Endothelial cell (in vitro differentiated cells): ENCODE results near the gene CD52. TPM values are rescaled to one million over a fixed set of nuclear protein-coding genes. Genes with fewer than 3 reads are reported as not detected.

ENCODE experiments used
- DNase-seq: peaks from one replicate; pipeline ENCODE4 v3.0.0; 2021; ENCODE audit warnings: low spot score
- H3K27ac Mint-ChIP-seq: one replicate; pipeline ENCODE4 v1.8.0; 2021; ENCODE audit warnings: mixed read lengths, inconsistent platforms; ENCODE audit not compliant: unreplicated experiment
- H3K27me3 Mint-ChIP-seq: one replicate; pipeline ENCODE4 v1.8.0; 2021; ENCODE audit warnings: mild to moderate bottlenecking, moderate library complexity, mixed read lengths, inconsistent platforms; ENCODE audit not compliant: unreplicated experiment
- H3K36me3 Mint-ChIP-seq: one replicate; pipeline ENCODE4 v1.8.0; 2021; ENCODE audit warnings: mild to moderate bottlenecking, low read depth, mixed read lengths, inconsistent platforms; ENCODE audit not compliant: unreplicated experiment
- H3K4me1 Mint-ChIP-seq: one replicate; pipeline ENCODE4 v1.8.0; 2021; ENCODE audit warnings: mild to moderate bottlenecking, mixed read lengths, inconsistent platforms; ENCODE audit not compliant: unreplicated experiment
- H3K4me3 Mint-ChIP-seq: one replicate; pipeline ENCODE4 v1.8.0; 2021; ENCODE audit warnings: mild to moderate bottlenecking, mixed read lengths, inconsistent platforms; ENCODE audit not compliant: unreplicated experiment
- H3K9me3 Mint-ChIP-seq: one replicate; pipeline ENCODE4 v1.8.0; 2021; ENCODE audit warnings: mixed read lengths, inconsistent platforms; ENCODE audit not compliant: unreplicated experiment
- total RNA-seq: library from RNA; stranded (reverse); fragmentation: NEBNext Ultra II Directional; extraction: Animal tissue kit (Norgen Biotek cat#: 25700); gene quantifications from one replicate; pipeline ENCODE4 v1.2.1, GENCODE V29; 2021; ENCODE audit not compliant: unreplicated experiment
- TF ChIP-seq, protein P1 (sequence below): fragments of 200-600 bp; sonication (generic); IDR thresholded peaks from one replicate; pipeline ENCODE4 v1.5.0; 2021; ENCODE audit warnings: antibody characterized with exemption; ENCODE audit not compliant: unreplicated experiment

The CD52 gene
- total RNA-seq, 1 donor from 2014 or later = 21.8 TPM

- DNase-seq = no peak
- Mint-ChIP-seq H3K4me3 (no peak overlapping the region), H3K9me3 (no peaks in the 10 kb centered on the region), H3K27ac (no peak overlapping the region), H3K4me1 (peaks cover 29% of the 10 kb centered on the region), H3K36me3 (peaks cover 20% of the 10 kb centered on the region), H3K27me3 (peaks cover 12% of the 10 kb centered on the region)
- TF ChIP-seq, protein P1, sequence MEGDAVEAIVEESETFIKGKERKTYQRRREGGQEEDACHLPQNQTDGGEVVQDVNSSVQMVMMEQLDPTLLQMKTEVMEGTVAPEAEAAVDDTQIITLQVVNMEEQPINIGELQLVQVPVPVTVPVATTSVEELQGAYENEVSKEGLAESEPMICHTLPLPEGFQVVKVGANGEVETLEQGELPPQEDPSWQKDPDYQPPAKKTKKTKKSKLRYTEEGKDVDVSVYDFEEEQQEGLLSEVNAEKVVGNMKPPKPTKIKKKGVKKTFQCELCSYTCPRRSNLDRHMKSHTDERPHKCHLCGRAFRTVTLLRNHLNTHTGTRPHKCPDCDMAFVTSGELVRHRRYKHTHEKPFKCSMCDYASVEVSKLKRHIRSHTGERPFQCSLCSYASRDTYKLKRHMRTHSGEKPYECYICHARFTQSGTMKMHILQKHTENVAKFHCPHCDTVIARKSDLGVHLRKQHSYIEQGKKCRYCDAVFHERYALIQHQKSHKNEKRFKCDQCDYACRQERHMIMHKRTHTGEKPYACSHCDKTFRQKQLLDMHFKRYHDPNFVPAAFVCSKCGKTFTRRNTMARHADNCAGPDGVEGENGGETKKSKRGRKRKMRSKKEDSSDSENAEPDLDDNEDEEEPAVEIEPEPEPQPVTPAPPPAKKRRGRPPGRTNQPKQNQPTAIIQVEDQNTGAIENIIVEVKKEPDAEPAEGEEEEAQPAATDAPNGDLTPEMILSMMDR = no peak
Measured at GRCh38 chr1:26278303-26278702, 39.5 kb upstream of the CD52 start.

GRCh38 chr1:26278724-26279455 is 38.9 kb upstream of the CD52 start:
- TF ChIP-seq, protein P1 = no peak
- peaks cover 29% of the 10 kb centered on the region for H3K4me1 Mint-ChIP-seq
- no peak for DNase-seq
- no peak overlapping the region for H3K27ac Mint-ChIP-seq
- peaks cover 15% of the 10 kb centered on the region for H3K27me3 Mint-ChIP-seq
- H3K36me3 Mint-ChIP-seq = peaks cover 22% of the 10 kb centered on the region
- peak overlapping the region; percentile 93 for H3K4me3 Mint-ChIP-seq
- H3K9me3 Mint-ChIP-seq = no peaks in the 10 kb centered on the region

GRCh38 chr1:26279456-26280332 is 38.1 kb upstream of the CD52 start, which contains the start of gene SH3BGRL3:
SH3BGRL3 (plus strand) TSS chr1:26280086; CDS start chr1:26280156, 70 bp downstream.
- H3K4me3 Mint-ChIP-seq = peak within 1 kb of the TSS; percentile 93
- peak within 1 kb of the TSS; percentile 72 for H3K27ac Mint-ChIP-seq
- peaks cover 26% of the 10 kb centered on the region for H3K4me1 Mint-ChIP-seq
- peak; percentile 78 for DNase-seq
- peaks cover 15% of the 10 kb centered on the region for H3K27me3 Mint-ChIP-seq
- TF ChIP-seq, protein P1 = no peak
- H3K9me3 Mint-ChIP-seq = no peaks in the 10 kb centered on the region
- H3K36me3 Mint-ChIP-seq = peaks cover 25% of the 10 kb centered on the region

DNA sequence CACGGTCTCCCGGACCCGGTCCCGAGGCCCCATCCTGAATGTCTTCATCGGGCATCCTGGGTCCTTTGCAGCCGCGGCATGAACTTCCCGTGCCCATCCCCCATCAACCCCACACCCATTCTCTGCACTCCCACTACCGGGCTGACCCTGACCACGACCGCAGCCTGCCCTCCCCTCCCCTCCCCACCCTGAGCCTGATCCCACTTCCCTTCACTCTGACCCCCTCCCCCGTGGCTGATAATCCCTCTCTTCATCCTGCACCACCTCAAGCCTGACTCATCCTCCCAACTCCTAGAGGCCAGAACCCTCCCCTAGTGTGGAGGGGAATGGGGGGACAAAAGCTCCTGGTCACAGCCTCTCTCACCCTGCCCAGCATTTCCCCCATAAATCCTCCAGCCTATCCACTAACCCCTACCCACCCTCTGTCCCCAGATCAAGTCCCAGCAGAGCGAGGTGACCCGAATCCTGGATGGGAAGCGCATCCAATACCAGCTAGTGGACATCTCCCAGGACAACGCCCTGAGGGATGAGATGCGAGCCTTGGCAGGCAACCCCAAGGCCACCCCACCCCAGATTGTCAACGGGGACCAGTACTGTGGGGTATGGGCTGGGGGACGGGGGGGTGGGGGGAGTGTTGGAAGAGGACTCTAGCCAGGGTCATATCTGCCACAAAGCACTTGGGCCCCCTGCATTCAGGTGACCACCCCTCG is 37.3 kb upstream of the CD52 start:
- H3K4me3 Mint-ChIP-seq = peak overlapping the region; percentile 93
- no peak for DNase-seq
- H3K27ac Mint-ChIP-seq = no peak overlapping the region
- peaks cover 27% of the 10 kb centered on the region for H3K4me1 Mint-ChIP-seq
- TF ChIP-seq, protein P1 = no peak
- H3K36me3 Mint-ChIP-seq = peaks cover 27% of the 10 kb centered on the region
- no peaks in the 10 kb centered on the region for H3K9me3 Mint-ChIP-seq
- H3K27me3 Mint-ChIP-seq = peaks cover 15% of the 10 kb centered on the region
